Mesenchymal stem cell (in vitro differentiated cells and primary cell): Measurements from ENCODE around the gene INAFM2.

ENCODE experiments used
- DNase-seq: peaks from one replicate; pipeline ENCODE4 v3.0.0-alpha.2; 2013
- H2AFZ ChIP-seq: one replicate; pipeline ENCODE4 v1.6.1; 2013; ENCODE audit warnings: low read depth, mild to moderate bottlenecking, control low read depth, inconsistent platforms, low read length, moderate library complexity
- H2AK5ac ChIP-seq: 2 replicates; pipeline ENCODE4 v1.6.1; 2013; ENCODE audit warnings: low read length, moderate library complexity, mild to moderate bottlenecking, inconsistent platforms; ENCODE audit not compliant: severe bottlenecking
- H2BK120ac ChIP-seq: one replicate; pipeline ENCODE4 v1.6.1; 2013; ENCODE audit warnings: low read depth, mild to moderate bottlenecking, inconsistent platforms, low read length, moderate library complexity
- H2BK12ac ChIP-seq, 2 experiments: one replicate each; pipeline ENCODE4 v1.6.1; 2013; ENCODE audit warnings: inconsistent platforms in 2 of 2, low read length in 2 of 2, mild to moderate bottlenecking in 2 of 2, moderate library complexity in 2 of 2, control low read depth in 1 of 2
- H2BK15ac ChIP-seq: one replicate; pipeline ENCODE4 v1.6.1; 2013; ENCODE audit warnings: mild to moderate bottlenecking, low read depth, inconsistent platforms; ENCODE audit not compliant: poor library complexity, severe bottlenecking
- H2BK5ac ChIP-seq: 2 replicates; pipeline ENCODE4 v1.6.1; 2013; ENCODE audit warnings: low read depth, mild to moderate bottlenecking, low read length, control low read depth, inconsistent platforms; ENCODE audit not compliant: poor library complexity, severe bottlenecking
- H3K14ac ChIP-seq, 2 experiments: one replicate each; pipeline ENCODE4 v1.6.1; 2013; ENCODE audit warnings: inconsistent platforms in 2 of 2, low read length in 2 of 2, control low read depth in 1 of 2, mild to moderate bottlenecking in 1 of 2, moderate library complexity in 1 of 2
- H3K18ac ChIP-seq, 2 experiments: one replicate each; pipeline ENCODE4 v1.6.1; 2013; ENCODE audit warnings: inconsistent platforms in 2 of 2, low read length in 2 of 2, control low read depth in 1 of 2, low read depth in 1 of 2, mild to moderate bottlenecking in 1 of 2
- H3K23ac ChIP-seq, 2 experiments: one replicate each; pipeline ENCODE4 v1.6.1; 2013; ENCODE audit warnings: inconsistent platforms in 2 of 2, low read length in 2 of 2, mild to moderate bottlenecking in 2 of 2, moderate library complexity in 2 of 2, control low read depth in 1 of 2
- H3K27ac ChIP-seq: 2 replicates; pipeline ENCODE4 v1.5.1; 2013; ENCODE audit warnings: mild to moderate bottlenecking, moderate library complexity, low read length, control low read depth, inconsistent platforms; ENCODE audit not compliant: poor library complexity, severe bottlenecking
- H3K27me3 ChIP-seq, 2 experiments: 2 replicates each; pipeline versions ENCODE4 v1.6.1 to v1.7.0; 2013; ENCODE audit warnings: low read length in 2 of 2, mild to moderate bottlenecking in 2 of 2, moderate library complexity in 2 of 2, control low read depth in 1 of 2, inconsistent platforms in 1 of 2; ENCODE audit not compliant: control insufficient read depth in 1 of 2, insufficient read depth in 1 of 2
- H3K36me3 ChIP-seq, 2 experiments: 2 replicates each; pipeline versions ENCODE4 v1.6.1 to v1.7.0; 2013; ENCODE audit warnings: low read length in 2 of 2, control low read depth in 1 of 2, inconsistent platforms in 1 of 2, low read depth in 1 of 2, mild to moderate bottlenecking in 1 of 2; ENCODE audit not compliant: insufficient read depth in 2 of 2, control insufficient read depth in 1 of 2
- H3K4ac ChIP-seq, 2 experiments: one replicate each; pipeline ENCODE4 v1.6.1; 2013; ENCODE audit warnings: inconsistent platforms in 2 of 2, low read length in 2 of 2, mild to moderate bottlenecking in 2 of 2, moderate library complexity in 2 of 2, control low read depth in 1 of 2, low read depth in 1 of 2
- H3K4me1 ChIP-seq: 2 replicates; pipeline ENCODE4 v1.6.1; 2013; ENCODE audit warnings: low read depth, low read length, control low read depth; ENCODE audit not compliant: control insufficient read depth, insufficient read depth
- H3K4me2 ChIP-seq: 2 replicates; pipeline ENCODE4 v1.6.1; 2013; ENCODE audit warnings: low read length, mild to moderate bottlenecking, inconsistent platforms; ENCODE audit not compliant: poor library complexity, severe bottlenecking
- H3K4me3 ChIP-seq, 2 experiments: 2 replicates each; pipeline versions ENCODE4 v1.5.1 to v1.7.0; 2013; ENCODE audit warnings: low read length in 2 of 2, mild to moderate bottlenecking in 2 of 2, control low read depth in 1 of 2, low read depth in 1 of 2; ENCODE audit not compliant: insufficient read depth in 1 of 2
- H3K79me1 ChIP-seq: replicated peaks from 2 replicates; pipeline ENCODE4 v1.6.1; 2013; ENCODE audit warnings: mild to moderate bottlenecking, control low read depth, low read length, inconsistent platforms; ENCODE audit not compliant: poor library complexity, severe bottlenecking
- H3K9ac ChIP-seq: 2 replicates; pipeline ENCODE4 v1.7.0; 2013; ENCODE audit warnings: mild to moderate bottlenecking, low read length, moderate library complexity
- H3K9me3 ChIP-seq: 2 replicates; pipeline ENCODE4 v1.7.0; 2013; ENCODE audit warnings: mild to moderate bottlenecking, low read length; ENCODE audit not compliant: control insufficient read depth
- H4K8ac ChIP-seq: one replicate; pipeline ENCODE4 v1.6.1; 2013; ENCODE audit warnings: inconsistent platforms, mild to moderate bottlenecking, low read length, moderate library complexity
- H4K91ac ChIP-seq: one replicate; pipeline ENCODE4 v1.6.1; 2013; ENCODE audit warnings: mild to moderate bottlenecking, low read length, inconsistent platforms
- WGBS: methylation state at CpG from one replicate; pipeline ENCODE4 v1.1.7; 2013; ENCODE audit warnings: mixed read lengths; 5-methylcytosine and 5-hydroxymethylcytosine counted together

INAFM2 gene

GRCh38 chr15:40343512-40343911 is 20.0 kb downstream of the INAFM2 start:
- Histone ChIP-seq H3K4ac (peak overlapping the region; percentile 57 to 84), H2BK120ac (peak overlapping the region; percentile 86), H3K23ac (no peak overlapping the region), H3K4me3 (no peak overlapping the region), H3K36me3 (no peaks in the 10 kb centered on the region), H3K9me3 (no peaks in the 10 kb centered on the region), H3K27ac (peak overlapping the region; percentile 65), H2AK5ac (peak overlapping the region; percentile 14), H3K79me1 (no peaks in the 10 kb centered on the region), H3K9ac (no peak overlapping the region), H2BK12ac (peak overlapping the region; percentile 41 to 85), H3K4me1 (peaks cover 40% of the 10 kb centered on the region), H2AFZ (peak overlapping the region; percentile 21), H3K14ac (no peak overlapping the region), H3K4me2 (no peak overlapping the region), H3K18ac (peak overlapping the region; percentile 70 to 95), H4K91ac (peak overlapping the region; percentile 94), H4K8ac (peak overlapping the region; percentile 96), H2BK15ac (peak overlapping the region; percentile 85), H3K27me3 (no peaks in the 10 kb centered on the region), H2BK5ac (peak overlapping the region; percentile 8)
- peak; percentile 98 for DNase-seq
- WGBS: 25% methylated on average over 10 of the region's 10 CpGs

GRCh38 chr15:40344217-40344616 is 20.7 kb downstream of the INAFM2 start:
- Histone ChIP-seq H3K14ac (peak overlapping the region in 1 of 2 experiments; percentile 83), H2AK5ac (peak overlapping the region; percentile 88), H3K4me2 (no peak overlapping the region), H2BK12ac (peak overlapping the region; percentile 41 to 85), H2BK5ac (no peak overlapping the region), H2BK15ac (peak overlapping the region; percentile 85), H3K27me3 (no peaks in the 10 kb centered on the region), H3K79me1 (no peaks in the 10 kb centered on the region), H3K23ac (peak overlapping the region; percentile 20 to 62), H3K9ac (no peak overlapping the region), H3K4me3 (no peak overlapping the region), H3K36me3 (no peaks in the 10 kb centered on the region), H3K4me1 (peaks cover 33% of the 10 kb centered on the region), H4K91ac (peak overlapping the region; percentile 94), H3K18ac (peak overlapping the region; percentile 70 to 95), H2AFZ (no peak overlapping the region), H3K4ac (peak overlapping the region; percentile 57 to 84), H3K27ac (no peak overlapping the region), H2BK120ac (peak overlapping the region; percentile 86), H4K8ac (peak overlapping the region; percentile 96), H3K9me3 (no peaks in the 10 kb centered on the region)
- 57% methylated on average over 6 of the region's 6 CpGs for WGBS
- DNase-seq: peak; percentile 70

GRCh38 chr15:40344631-40345120 is 21.2 kb downstream of the INAFM2 start:
- no peak overlapping the region for H3K23ac ChIP-seq
- H2BK120ac ChIP-seq: peak overlapping the region; percentile 55
- H4K8ac ChIP-seq: peak overlapping the region; percentile 81
- peak overlapping the region; percentile 85 for H2BK15ac ChIP-seq
- no peak overlapping the region for H2AFZ ChIP-seq
- peak overlapping the region; percentile 85 to 86 for H2BK12ac ChIP-seq
- H3K9ac ChIP-seq: no peak overlapping the region
- no peaks in the 10 kb centered on the region for H3K9me3 ChIP-seq
- H3K4me3 ChIP-seq: no peak overlapping the region
- peak overlapping the region in 1 of 2 experiments; percentile 83 for H3K14ac ChIP-seq
- H4K91ac ChIP-seq: peak overlapping the region; percentile 94
- no peaks in the 10 kb centered on the region for H3K79me1 ChIP-seq
- no peak overlapping the region for H3K4me2 ChIP-seq
- H3K4ac ChIP-seq: peak overlapping the region; percentile 54 to 84
- H3K36me3 ChIP-seq: no peaks in the 10 kb centered on the region
- peaks cover 28% of the 10 kb centered on the region for H3K4me1 ChIP-seq
- H2AK5ac ChIP-seq: no peak overlapping the region
- peak overlapping the region; percentile 81 to 95 for H3K18ac ChIP-seq
- H2BK5ac ChIP-seq: no peak overlapping the region
- 64% methylated on average over 13 of the region's 15 CpGs for WGBS
- DNase-seq: peak; percentile 75
- no peak overlapping the region for H3K27ac ChIP-seq
- no peaks in the 10 kb centered on the region for H3K27me3 ChIP-seq

GRCh38 chr15:40345225-40345866 is 21.9 kb downstream of the INAFM2 start:
- H2BK120ac ChIP-seq: no peak overlapping the region
- H3K14ac ChIP-seq: no peak overlapping the region
- H2BK12ac ChIP-seq: peak overlapping the region; percentile 38 to 85
- peak overlapping the region in 1 of 2 experiments; percentile 20 for H3K18ac ChIP-seq
- H3K79me1 ChIP-seq: no peaks in the 10 kb centered on the region
- no peak overlapping the region for H2BK5ac ChIP-seq
- no peak overlapping the region for H3K4me2 ChIP-seq
- H3K27me3 ChIP-seq: peaks cover 0 to 4% of the 10 kb centered on the region in 2 experiments
- no peak overlapping the region for H2BK15ac ChIP-seq
- H3K23ac ChIP-seq: no peak overlapping the region
- peak overlapping the region; percentile 81 for H4K8ac ChIP-seq
- H3K27ac ChIP-seq: no peak overlapping the region
- no peak overlapping the region for H2AFZ ChIP-seq
- no peaks in the 10 kb centered on the region for H3K36me3 ChIP-seq
- no peak overlapping the region for H3K9ac ChIP-seq
- peaks cover 26% of the 10 kb centered on the region for H3K4me1 ChIP-seq
- peak overlapping the region; percentile 72 for H4K91ac ChIP-seq
- whole genome bisulfite sequencing: 78% methylated on average over 5 of the region's 10 CpGs
- no peak overlapping the region for H3K4ac ChIP-seq
- DNase-seq: no peak
- no peak overlapping the region for H2AK5ac ChIP-seq
- no peak overlapping the region for H3K4me3 ChIP-seq
- H3K9me3 ChIP-seq: no peaks in the 10 kb centered on the region
